Esophagus squamous epithelium (tissue), 5 donors: Measurements from ENCODE around the gene GP2. TPM values are rescaled to one million over a fixed set of nuclear protein-coding genes. Genes with fewer than 3 reads are reported as not detected.
A peak's percentile ranks its signal among the peaks of the same experiment; 100 is the strongest.

Experiments
- DNase-seq: peaks from one replicate; lab custom pipeline; 2025; lab: John Stamatoyannopoulos, UW
- H3K27ac ChIP-seq, 4 donors: fragments of 200-600 bp; sonication (generic); one replicate each; pipeline ENCODE4 v1.5.1; 2016 to 2019; ENCODE audit warnings: mild to moderate bottlenecking in 1 of 4
- H3K27me3 ChIP-seq, 4 donors: fragments of 200-600 bp; sonication (generic); 1 replicate in 3 of 4; 2 replicates in 1 of 4; pipeline versions ENCODE4 v1.5.1 to v1.6.0; 2017 to 2021; ENCODE audit warnings: antibody characterized with exemption in 1 of 4
- H3K36me3 ChIP-seq, 3 donors: fragments of 200-600 bp; sonication (generic); one replicate each; pipeline ENCODE4 v1.5.1; 2016 to 2019
- H3K4me1 ChIP-seq, 3 donors: fragments of 200-600 bp; sonication (generic); one replicate each; pipeline ENCODE4 v1.5.1; 2017 to 2019
- H3K4me3 ChIP-seq, 4 donors: fragments of 200-600 bp; sonication (generic); 1 replicate in 3 of 4; 2 replicates in 1 of 4; pipeline ENCODE4 v1.5.1; 2016 to 2019; ENCODE audit warnings: mild to moderate bottlenecking in 2 of 4, moderate library complexity in 1 of 4
- H3K9me3 ChIP-seq, 3 donors: fragments of 200-600 bp; sonication (generic); one replicate each; pipeline ENCODE4 v1.5.1; 2016 to 2019
- POLR2A ChIP-seq, 4 donors: fragments of 450-650 bp; IDR thresholded peaks; one replicate each; pipeline ENCODE4 v1.6.1; 2017; ENCODE audit warnings: antibody characterized with exemption in 4 of 4, mild to moderate bottlenecking in 4 of 4, moderate library complexity in 3 of 4
- WGBS, 2 donors: methylation state at CpG; one replicate each; pipeline ENCODE4 v1.1.5; 2018; 5-methylcytosine and 5-hydroxymethylcytosine counted together
- intact Hi-C: fragments of 100-400 bp; cut with DNase I; formaldehyde crosslinking; loops from one replicate; pipeline ENCODE4 v1.15.0; 2022
- total RNA-seq, 4 donors: library from RNA; depleted of rRNA; stranded (reverse); fragments of >200 nt; gene quantifications; one replicate each; pipeline ENCODE4 v1.1.0, GENCODE V29; 2016
- TF ChIP-seq, protein P1 (sequence below), 6 experiments: fragments of 450-650 bp in 4 of 6; fragments of 200-600 bp in 2 of 6; sonication (generic) in 2 of 6; IDR thresholded peaks; one replicate each; pipeline ENCODE4 v1.5.1; 2016 to 2019; ENCODE audit warnings: antibody characterized with exemption in 6 of 6, mild to moderate bottlenecking in 4 of 6, moderate library complexity in 4 of 6
- donor health status: DM: yes; HTN: yes; CAD: no.

GP2 gene
- total RNA-seq, 4 donors from 2014 or later, result not detected

DNA sequence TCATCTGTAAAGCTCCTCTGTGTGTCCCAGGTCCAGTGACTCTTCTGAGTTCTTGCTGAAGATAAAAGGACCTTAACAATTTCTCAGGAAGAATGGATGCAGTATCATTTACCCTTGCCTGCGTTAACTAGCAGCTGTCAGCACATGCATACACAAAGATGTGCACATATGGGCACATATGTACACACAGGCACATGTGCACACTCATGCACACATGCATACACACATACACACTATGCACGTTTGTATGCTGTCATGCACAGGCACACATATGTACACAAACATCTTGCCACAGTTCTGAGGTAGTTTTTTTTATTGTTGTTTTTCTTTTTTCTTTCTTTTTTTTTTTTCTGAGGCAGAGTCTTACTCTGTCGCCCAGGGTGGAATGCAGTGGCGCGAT is 24.9 kb downstream of the GP2 start:
- no peak overlapping the region for H3K4me3 ChIP-seq
- 55 to 73% methylated on average over 5 of the region's 5 CpGs for WGBS, 2 donors
- intact Hi-C loops, result loop anchor here (5.0 kb wide), 1 partner anchor 395 kb away; no protein-coding TSS in a partner anchor
- DNase-seq, result no peak
- no peaks in the 10 kb centered on the region for H3K9me3 ChIP-seq
- H3K27ac ChIP-seq, result no peak overlapping the region
- TF ChIP-seq, protein P1, sequence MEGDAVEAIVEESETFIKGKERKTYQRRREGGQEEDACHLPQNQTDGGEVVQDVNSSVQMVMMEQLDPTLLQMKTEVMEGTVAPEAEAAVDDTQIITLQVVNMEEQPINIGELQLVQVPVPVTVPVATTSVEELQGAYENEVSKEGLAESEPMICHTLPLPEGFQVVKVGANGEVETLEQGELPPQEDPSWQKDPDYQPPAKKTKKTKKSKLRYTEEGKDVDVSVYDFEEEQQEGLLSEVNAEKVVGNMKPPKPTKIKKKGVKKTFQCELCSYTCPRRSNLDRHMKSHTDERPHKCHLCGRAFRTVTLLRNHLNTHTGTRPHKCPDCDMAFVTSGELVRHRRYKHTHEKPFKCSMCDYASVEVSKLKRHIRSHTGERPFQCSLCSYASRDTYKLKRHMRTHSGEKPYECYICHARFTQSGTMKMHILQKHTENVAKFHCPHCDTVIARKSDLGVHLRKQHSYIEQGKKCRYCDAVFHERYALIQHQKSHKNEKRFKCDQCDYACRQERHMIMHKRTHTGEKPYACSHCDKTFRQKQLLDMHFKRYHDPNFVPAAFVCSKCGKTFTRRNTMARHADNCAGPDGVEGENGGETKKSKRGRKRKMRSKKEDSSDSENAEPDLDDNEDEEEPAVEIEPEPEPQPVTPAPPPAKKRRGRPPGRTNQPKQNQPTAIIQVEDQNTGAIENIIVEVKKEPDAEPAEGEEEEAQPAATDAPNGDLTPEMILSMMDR (IDR thresholded peaks at IDR 0.05), result no peak
- no peak for TF ChIP-seq POLR2A (IDR thresholded peaks at IDR 0.05)
- H3K36me3 ChIP-seq, result no peaks in the 10 kb centered on the region
- H3K27me3 ChIP-seq, result peaks cover 0 to 15% (median 0%) of the 10 kb centered on the region in 4 donors
- H3K4me1 ChIP-seq, result no peaks in the 10 kb centered on the region

DNA sequence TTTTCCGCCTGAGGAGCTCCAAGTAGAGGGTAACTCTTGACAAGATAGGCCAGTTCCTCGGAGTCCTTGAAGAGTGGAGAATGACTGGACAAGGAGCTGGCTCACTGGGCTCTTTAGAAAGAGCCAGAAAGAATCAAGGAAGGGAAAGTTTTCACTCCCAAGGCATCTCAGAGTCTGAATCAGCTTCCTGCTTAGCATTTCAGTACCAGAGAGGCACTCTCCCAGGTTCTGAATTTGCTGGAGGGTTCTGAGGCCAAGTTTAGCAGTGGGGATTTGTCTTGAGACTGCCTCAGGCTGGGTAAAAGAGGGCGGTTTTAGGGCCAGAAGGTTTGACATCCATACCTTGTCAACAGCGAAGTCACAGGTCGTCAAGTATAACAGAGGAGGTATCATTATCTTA is 25.5 kb downstream of the GP2 start:
- no peaks in the 10 kb centered on the region for H3K4me1 ChIP-seq
- no peak overlapping the region for H3K4me3 ChIP-seq
- no peaks in the 10 kb centered on the region for H3K36me3 ChIP-seq
- WGBS, 2 donors, result 39 to 52% methylated on average over 3 to 5 of the region's 5 CpGs
- no peaks in the 10 kb centered on the region for H3K9me3 ChIP-seq
- H3K27ac ChIP-seq, result no peak overlapping the region
- H3K27me3 ChIP-seq, result peaks cover 0 to 14% (median 0%) of the 10 kb centered on the region in 4 donors
- intact Hi-C loops, result loop anchor here (5.0 kb wide), 1 partner anchor 395 kb away; no protein-coding TSS in a partner anchor
- TF ChIP-seq, protein P1 (IDR thresholded peaks at IDR 0.05), result no peak
- TF ChIP-seq POLR2A (IDR thresholded peaks at IDR 0.05), result no peak
- DNase-seq, result no peak

DNA sequence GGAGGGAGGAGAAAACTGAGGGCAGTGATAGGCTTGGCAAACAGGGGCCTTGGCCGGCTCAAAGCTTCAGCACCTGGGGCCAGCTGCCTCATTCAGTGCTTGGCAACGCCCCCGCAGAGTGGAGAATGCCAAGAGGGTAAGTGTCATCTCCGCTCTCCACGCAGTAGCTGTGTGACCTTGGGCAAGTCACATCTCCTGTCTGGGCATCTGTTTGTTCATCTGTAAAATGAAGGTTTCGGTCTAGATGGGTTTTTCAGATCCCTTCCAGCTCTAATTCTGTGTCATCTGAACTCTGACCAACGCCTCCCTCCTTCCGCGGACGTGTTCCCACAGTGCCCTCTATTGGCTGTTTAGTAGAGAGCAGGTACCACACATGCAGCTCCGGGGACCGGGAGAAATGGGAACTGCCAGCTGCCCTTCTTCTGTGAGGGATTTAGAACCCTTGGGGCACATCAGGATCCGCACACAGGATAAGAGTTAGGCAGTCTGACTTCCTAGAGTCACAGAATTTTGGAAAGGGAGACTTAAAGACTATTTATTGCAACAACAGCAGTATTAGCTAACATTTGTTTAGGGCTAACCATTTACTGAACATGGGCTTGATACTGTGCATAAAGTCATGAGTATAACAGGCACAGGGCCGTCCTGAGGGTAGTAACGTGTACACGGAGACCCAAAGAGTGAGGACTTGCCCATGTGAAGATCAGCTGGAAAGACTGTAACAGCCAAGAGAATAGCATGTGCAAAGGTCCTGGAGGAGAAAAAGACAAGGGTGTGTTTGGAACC is 26.8 kb downstream of the GP2 start:
- Histone ChIP-seq H3K4me1 (no peaks in the 10 kb centered on the region), H3K36me3 (no peaks in the 10 kb centered on the region), H3K27me3 (peaks cover 0 to 17% (median 0%) of the 10 kb centered on the region in 4 donors), H3K4me3 (no peak overlapping the region), H3K27ac (no peak overlapping the region), H3K9me3 (no peaks in the 10 kb centered on the region)
- TF ChIP-seq, protein P1 (IDR thresholded peaks at IDR 0.05), result peak in 5 of 6 experiments; percentile 42 to 75 (median 53)
- no peak for TF ChIP-seq POLR2A (IDR thresholded peaks at IDR 0.05)
- intact Hi-C loops, result loop anchor here (5.0 kb wide), 1 partner anchor 393 kb away; no protein-coding TSS in a partner anchor
- 28 to 29% methylated on average over 5 to 11 of the region's 16 CpGs for WGBS, 2 donors
- DNase-seq, result no peak

DNA sequence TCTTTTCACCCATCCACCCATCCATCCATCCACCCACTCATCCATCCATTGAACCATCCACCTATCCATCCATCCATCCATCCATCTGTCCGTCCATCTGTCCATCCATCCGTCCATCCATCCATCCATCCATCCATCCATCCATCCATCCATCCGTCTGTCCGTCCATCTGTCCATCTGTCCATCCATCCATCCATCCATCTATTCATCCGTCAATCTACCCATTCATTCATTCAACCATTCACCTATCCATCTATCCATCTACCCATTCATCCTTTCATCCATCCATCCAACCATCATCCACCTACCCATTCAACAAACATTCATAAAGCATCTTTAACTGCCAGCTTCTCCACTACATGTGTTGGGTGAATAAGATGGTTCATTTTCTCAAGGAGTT is 28.9 kb downstream of the GP2 start:
- Histone ChIP-seq H3K36me3 (no peaks in the 10 kb centered on the region), H3K27ac (no peak overlapping the region), H3K4me1 (no peaks in the 10 kb centered on the region), H3K27me3 (peaks cover 0 to 18% (median 0%) of the 10 kb centered on the region in 4 donors), H3K4me3 (no peak overlapping the region), H3K9me3 (no peaks in the 10 kb centered on the region)
- intact Hi-C loops, result no loop called here
- DNase-seq, result no peak
- TF ChIP-seq POLR2A (IDR thresholded peaks at IDR 0.05), result no peak
- 64 to 68% methylated on average over 5 of the region's 5 CpGs for WGBS, 2 donors

DNA sequence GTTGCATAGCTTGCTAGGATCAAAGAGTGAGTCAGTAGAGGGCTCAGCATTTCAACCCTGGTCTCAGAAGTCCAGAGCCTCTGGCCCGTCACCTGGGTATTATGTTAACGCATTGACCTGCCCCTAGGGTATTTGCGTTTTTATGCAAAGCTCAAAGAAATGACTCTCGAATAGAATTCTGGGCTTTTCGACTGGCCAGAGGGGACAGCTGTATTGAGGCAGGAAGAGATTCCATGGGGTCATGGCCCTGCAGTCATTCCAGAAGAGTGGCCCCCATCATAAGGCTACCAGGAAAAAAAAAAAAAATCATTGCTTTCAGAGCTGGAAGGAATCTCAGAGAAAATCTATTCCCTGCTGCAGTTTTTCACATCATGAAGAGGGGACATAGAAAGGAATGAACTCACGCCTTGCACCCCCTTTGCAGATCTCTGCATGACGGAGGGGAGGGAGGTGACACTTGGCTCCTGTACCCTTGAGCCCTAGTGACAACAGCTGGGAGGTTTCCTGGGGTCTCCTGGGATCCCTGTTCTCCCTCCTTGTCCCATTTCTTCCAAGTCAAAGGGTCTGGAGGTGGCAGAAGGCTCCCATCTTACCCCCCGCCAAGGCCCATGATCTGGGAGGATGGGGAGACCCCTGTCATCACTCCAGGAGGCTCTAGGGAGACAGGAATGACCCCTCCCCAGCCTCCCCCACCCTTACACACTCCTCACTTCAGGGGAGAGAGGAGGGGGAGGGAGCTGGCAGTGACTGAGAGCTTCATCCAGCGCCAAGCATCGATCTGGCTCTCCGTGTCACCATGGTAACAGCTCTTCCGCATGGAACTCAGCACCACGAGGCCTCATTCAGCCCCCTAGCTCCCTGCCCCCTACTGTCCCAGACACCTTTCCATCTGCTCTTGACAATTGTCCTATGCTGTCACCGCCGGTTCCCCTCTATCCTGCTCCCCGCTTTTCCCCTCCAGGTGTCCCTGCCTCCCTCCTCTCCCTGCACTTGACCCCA is 35.8 kb downstream of the GP2 start:
- DNase-seq, result no peak
- intact Hi-C loops, result no loop called here

More for the DNA sequence above, 35.8 kb downstream of the GP2 start:
- H3K36me3 ChIP-seq, result no peaks in the 10 kb centered on the region
- no peaks in the 10 kb centered on the region for H3K9me3 ChIP-seq
- 30% methylated on average over 16 of the region's 16 CpGs for WGBS, 2 donors
- H3K4me1 ChIP-seq, result no peaks in the 10 kb centered on the region
- H3K4me3 ChIP-seq, result no peak overlapping the region
- no peak overlapping the region for H3K27ac ChIP-seq
- H3K27me3 ChIP-seq, result peaks cover 0 to 27% (median 0%) of the 10 kb centered on the region in 4 donors
- TF ChIP-seq POLR2A (IDR thresholded peaks at IDR 0.05), result no peak
- TF ChIP-seq, protein P1 (IDR thresholded peaks at IDR 0.05), result no peak
